Vagina (tissue), 2 donors: ENCODE measurements around the gene DHCR7. TPM values are rescaled to one million over a fixed set of nuclear protein-coding genes. Genes with fewer than 3 reads are reported as not detected.

Experiments used
- DNase-seq, 2 donors: peaks; one replicate each; pipeline ENCODE4 v3.0.0-alpha.2; 2017; ENCODE audit errors: extremely low spot score in 2 of 2
- H3K27ac ChIP-seq: fragments of 200-600 bp; sonication (generic); one replicate; pipeline ENCODE4 v1.5.1; 2019
- H3K27me3 ChIP-seq: fragments of 200-600 bp; sonication (generic); one replicate; pipeline ENCODE4 v1.5.1; 2019
- H3K36me3 ChIP-seq, 2 donors: fragments of 200-600 bp; sonication (generic); one replicate each; pipeline ENCODE4 v1.5.1; 2017 to 2019
- H3K4me1 ChIP-seq: fragments of 200-600 bp; sonication (generic); one replicate; pipeline ENCODE4 v1.5.1; 2019
- H3K4me3 ChIP-seq, 2 donors: fragments of 200-600 bp; sonication (generic); 1 replicate in 1 of 2; 2 replicates in 1 of 2; pipeline ENCODE4 v1.5.1; 2016 to 2019
- H3K9me3 ChIP-seq: fragments of 200-600 bp; sonication (generic); one replicate; pipeline ENCODE4 v1.5.1; 2019
- CTCF ChIP-seq, 3 experiments: fragments of 450-650 bp in 2 of 3; fragments of 200-600 bp in 1 of 3; sonication (generic) in 1 of 3; IDR thresholded peaks; one replicate each; pipeline ENCODE4 v1.5.1; 2017 to 2019; ENCODE audit warnings: antibody characterized with exemption in 3 of 3, mild to moderate bottlenecking in 2 of 3, moderate library complexity in 2 of 3
- POLR2A ChIP-seq, 2 donors: fragments of 450-650 bp; IDR thresholded peaks; one replicate each; pipeline ENCODE4 v1.6.1; 2017; ENCODE audit warnings: antibody characterized with exemption in 2 of 2, mild to moderate bottlenecking in 2 of 2, moderate library complexity in 2 of 2
- POLR2AphosphoS5 ChIP-seq, 2 donors: sonication (generic); formaldehyde crosslinking; IDR thresholded peaks; one replicate each; pipeline ENCODE4 v1.9.0; 2017; ENCODE audit warnings: antibody characterized with exemption in 2 of 2, mild to moderate bottlenecking in 2 of 2, low read depth in 1 of 2; ENCODE audit not compliant: insufficient read depth in 1 of 2
- intact Hi-C: fragments of 100-400 bp; cut with DNase I; formaldehyde crosslinking; loops from one replicate; pipeline ENCODE4 v1.15.1; 2023
- total RNA-seq: library from RNA; depleted of rRNA; stranded (reverse); fragments of >200 nt; gene quantifications from one replicate; pipeline ENCODE4 v1.2.3, GENCODE V29; 2016

DHCR7 gene
- total RNA-seq, 1 donor from 2014 or later: 26.8 TPM

- no peaks in the 10 kb centered on the region for H3K9me3 ChIP-seq
- intact Hi-C loops: no loop called here
- H3K27ac ChIP-seq: no peak overlapping the region
- H3K27me3 ChIP-seq: no peaks in the 10 kb centered on the region
- peaks cover 0 to 55% of the 10 kb centered on the region in 2 donors for H3K36me3 ChIP-seq
- no peak overlapping the region for H3K4me3 ChIP-seq
- DNase-seq: no peak
- no peak for TF ChIP-seq CTCF (IDR thresholded peaks at IDR 0.05)
- TF ChIP-seq POLR2A (IDR thresholded peaks at IDR 0.05): no peak
- no peak for TF ChIP-seq POLR2AphosphoS5 (IDR thresholded peaks at IDR 0.05; ENCODE audit: insufficient read depth in 1 of 2, low read depth in 1 of 2)
- no peaks in the 10 kb centered on the region for H3K4me1 ChIP-seq
These were observed 38.1 kb upstream of the DHCR7 start for GRCh38 chr11:71486320-71486719.

- Histone ChIP-seq H3K4me3 (no peak overlapping the region), H3K4me1 (no peaks in the 10 kb centered on the region), H3K9me3 (no peaks in the 10 kb centered on the region), H3K36me3 (peaks cover 0 to 56% of the 10 kb centered on the region in 2 donors), H3K27me3 (no peaks in the 10 kb centered on the region), H3K27ac (no peak overlapping the region)
- no peak for TF ChIP-seq CTCF (IDR thresholded peaks at IDR 0.05)
- no peak for TF ChIP-seq POLR2A (IDR thresholded peaks at IDR 0.05)
- TF ChIP-seq POLR2AphosphoS5 (IDR thresholded peaks at IDR 0.05; ENCODE audit: insufficient read depth in 1 of 2, low read depth in 1 of 2): no peak
- intact Hi-C loops: no loop called here
- no peak for DNase-seq
These were observed 37.3 kb upstream of the DHCR7 start for GRCh38 chr11:71485466-71485865.

GRCh38 chr11:71485063-71485399 is 36.8 kb upstream of the DHCR7 start:
- TF ChIP-seq POLR2AphosphoS5 (IDR thresholded peaks at IDR 0.05; ENCODE audit: insufficient read depth in 1 of 2, low read depth in 1 of 2) (no peak), CTCF (IDR thresholded peaks at IDR 0.05) (no peak), POLR2A (IDR thresholded peaks at IDR 0.05) (no peak)
- Histone ChIP-seq H3K9me3 (no peaks in the 10 kb centered on the region), H3K27me3 (no peaks in the 10 kb centered on the region), H3K36me3 (peaks cover 0 to 56% of the 10 kb centered on the region in 2 donors), H3K27ac (no peak overlapping the region), H3K4me1 (no peaks in the 10 kb centered on the region), H3K4me3 (no peak overlapping the region)
- intact Hi-C loops: no loop called here
- no peak for DNase-seq

- Histone ChIP-seq H3K4me1 (no peaks in the 10 kb centered on the region), H3K36me3 (peaks cover 0 to 57% of the 10 kb centered on the region in 2 donors), H3K9me3 (no peaks in the 10 kb centered on the region), H3K27me3 (no peaks in the 10 kb centered on the region), H3K4me3 (no peak overlapping the region), H3K27ac (no peak overlapping the region)
- intact Hi-C loops: no loop called here
- no peak for TF ChIP-seq POLR2A (IDR thresholded peaks at IDR 0.05)
- no peak for TF ChIP-seq POLR2AphosphoS5 (IDR thresholded peaks at IDR 0.05; ENCODE audit: insufficient read depth in 1 of 2, low read depth in 1 of 2)
- no peak for TF ChIP-seq CTCF (IDR thresholded peaks at IDR 0.05)
- DNase-seq: no peak
These were observed 36.3 kb upstream of the DHCR7 start for GRCh38 chr11:71484248-71485062.

- no peak overlapping the region for H3K27ac ChIP-seq
- TF ChIP-seq POLR2AphosphoS5 (IDR thresholded peaks at IDR 0.05; ENCODE audit: insufficient read depth in 1 of 2, low read depth in 1 of 2) (no peak), POLR2A (IDR thresholded peaks at IDR 0.05) (no peak), CTCF (IDR thresholded peaks at IDR 0.05) (no peak)
- intact Hi-C loops: no loop called here
- H3K36me3 ChIP-seq: peaks cover 0 to 61% of the 10 kb centered on the region in 2 donors
- H3K9me3 ChIP-seq: no peaks in the 10 kb centered on the region
- DNase-seq: no peak
- H3K27me3 ChIP-seq: no peaks in the 10 kb centered on the region
- no peaks in the 10 kb centered on the region for H3K4me1 ChIP-seq
- H3K4me3 ChIP-seq: no peak overlapping the region
These were observed 35.5 kb upstream of the DHCR7 start for GRCh38 chr11:71483692-71484091.
